ENCODE data around the gene ZBTB16.

DNA sequence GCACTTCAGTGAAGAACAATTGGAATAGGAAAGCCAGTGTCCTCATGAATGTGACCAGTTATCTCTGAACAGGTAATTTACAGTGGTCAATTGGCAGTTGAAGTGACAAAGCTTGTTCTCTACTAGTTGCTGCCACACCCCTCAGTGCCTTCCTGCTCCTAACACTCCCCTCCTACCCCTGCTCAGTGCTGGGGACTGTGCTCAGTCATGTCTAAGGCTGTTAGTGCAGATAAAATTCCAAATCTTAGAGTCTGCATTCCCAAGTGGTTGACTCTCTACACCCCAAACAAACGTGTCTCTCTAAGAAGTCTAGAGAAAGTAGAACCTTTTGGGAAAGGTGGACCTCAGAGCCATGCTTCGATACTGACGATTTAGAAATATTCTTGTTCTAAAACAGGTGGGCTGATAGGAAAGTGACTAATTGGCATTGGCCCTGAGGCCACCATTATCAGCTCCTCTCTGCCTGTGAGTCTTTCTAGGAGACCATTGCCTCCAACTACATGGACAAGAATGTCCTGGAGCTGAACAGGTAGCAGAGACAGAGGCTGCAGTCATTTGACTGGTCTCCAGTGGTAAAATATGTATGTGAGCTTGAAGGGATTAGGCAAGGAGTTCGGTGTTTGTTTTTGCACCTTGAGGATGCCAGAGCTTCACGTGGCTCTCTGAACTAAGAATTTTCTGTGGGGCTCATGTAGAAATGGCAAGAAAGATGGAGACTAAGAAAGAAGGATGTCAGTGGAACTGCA is 214.6 kb downstream of the ZBTB16 start:
- TF ChIP-seq, protein P1, sequence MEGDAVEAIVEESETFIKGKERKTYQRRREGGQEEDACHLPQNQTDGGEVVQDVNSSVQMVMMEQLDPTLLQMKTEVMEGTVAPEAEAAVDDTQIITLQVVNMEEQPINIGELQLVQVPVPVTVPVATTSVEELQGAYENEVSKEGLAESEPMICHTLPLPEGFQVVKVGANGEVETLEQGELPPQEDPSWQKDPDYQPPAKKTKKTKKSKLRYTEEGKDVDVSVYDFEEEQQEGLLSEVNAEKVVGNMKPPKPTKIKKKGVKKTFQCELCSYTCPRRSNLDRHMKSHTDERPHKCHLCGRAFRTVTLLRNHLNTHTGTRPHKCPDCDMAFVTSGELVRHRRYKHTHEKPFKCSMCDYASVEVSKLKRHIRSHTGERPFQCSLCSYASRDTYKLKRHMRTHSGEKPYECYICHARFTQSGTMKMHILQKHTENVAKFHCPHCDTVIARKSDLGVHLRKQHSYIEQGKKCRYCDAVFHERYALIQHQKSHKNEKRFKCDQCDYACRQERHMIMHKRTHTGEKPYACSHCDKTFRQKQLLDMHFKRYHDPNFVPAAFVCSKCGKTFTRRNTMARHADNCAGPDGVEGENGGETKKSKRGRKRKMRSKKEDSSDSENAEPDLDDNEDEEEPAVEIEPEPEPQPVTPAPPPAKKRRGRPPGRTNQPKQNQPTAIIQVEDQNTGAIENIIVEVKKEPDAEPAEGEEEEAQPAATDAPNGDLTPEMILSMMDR (IDR thresholded peaks at IDR 0.05): no peak
- TF ChIP-seq EP300 (IDR thresholded peaks at IDR 0.05) (no peak), POLR2A (IDR thresholded peaks at IDR 0.05) (no peak), POLR2AphosphoS5 (IDR thresholded peaks at IDR 0.05) (no peak)

Measured in stomach (tissue), 4 donors.